ENCODE measurements around the gene CDC42BPB.

Gene CDC42BPB

DNA sequence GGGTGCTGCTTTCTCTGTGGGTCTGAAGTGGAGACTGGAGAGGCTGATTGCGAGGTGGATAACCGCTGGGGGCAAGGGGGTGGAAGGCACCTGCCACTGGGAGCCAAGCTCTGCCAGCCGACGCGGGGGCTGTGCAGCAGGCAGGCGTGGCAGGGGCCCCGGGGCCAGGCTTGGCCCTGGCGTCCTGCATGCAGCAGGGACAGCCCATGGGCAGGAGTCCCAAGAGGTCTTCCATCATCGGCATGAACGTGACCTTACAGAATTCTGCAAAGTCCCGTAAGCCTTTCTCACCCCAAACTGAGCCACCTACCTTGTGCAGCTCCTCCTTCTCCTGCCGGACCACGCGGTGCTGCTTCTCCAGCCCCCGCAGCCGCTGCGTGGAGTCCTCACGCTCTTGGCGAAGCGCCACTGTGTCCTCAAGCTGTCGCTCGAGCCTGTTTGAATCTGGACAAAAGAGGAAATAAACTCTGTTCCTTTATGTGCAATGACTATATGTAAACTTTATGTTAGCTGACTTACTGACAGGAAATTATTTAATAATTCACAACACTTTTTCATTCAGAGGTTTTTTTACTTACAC, 83.6 kb downstream of the CDC42BPB start:
- H3K9me2 ChIP-seq (replicated peaks; ENCODE audit: insufficient read depth, low read length), result no peaks in the 10 kb centered on the region
- H3K79me2 ChIP-seq (ENCODE audit: low read length), result no peaks in the 10 kb centered on the region
- H3K4me2 ChIP-seq (ENCODE audit: low read depth, low read length), result no peak overlapping the region
- no peak overlapping the region for H3K9ac ChIP-seq (ENCODE audit: low read length)
- H3K4me3 ChIP-seq (ENCODE audit: low read length), result no peak overlapping the region
- H3K27ac ChIP-seq (ENCODE audit: low read length), result no peak overlapping the region
- H3K27me3 ChIP-seq (replicated peaks; ENCODE audit: insufficient read depth, low read length), result no peaks in the 10 kb centered on the region
- TF ChIP-seq EZH2phosphoT487 (IDR thresholded peaks at IDR 0.05; ENCODE audit: low read length) (no peak), EZH2 (optimal IDR thresholded peaks at IDR 0.05; ENCODE audit: low read depth, low read length) (no peak)
- TF ChIP-seq, protein P1, sequence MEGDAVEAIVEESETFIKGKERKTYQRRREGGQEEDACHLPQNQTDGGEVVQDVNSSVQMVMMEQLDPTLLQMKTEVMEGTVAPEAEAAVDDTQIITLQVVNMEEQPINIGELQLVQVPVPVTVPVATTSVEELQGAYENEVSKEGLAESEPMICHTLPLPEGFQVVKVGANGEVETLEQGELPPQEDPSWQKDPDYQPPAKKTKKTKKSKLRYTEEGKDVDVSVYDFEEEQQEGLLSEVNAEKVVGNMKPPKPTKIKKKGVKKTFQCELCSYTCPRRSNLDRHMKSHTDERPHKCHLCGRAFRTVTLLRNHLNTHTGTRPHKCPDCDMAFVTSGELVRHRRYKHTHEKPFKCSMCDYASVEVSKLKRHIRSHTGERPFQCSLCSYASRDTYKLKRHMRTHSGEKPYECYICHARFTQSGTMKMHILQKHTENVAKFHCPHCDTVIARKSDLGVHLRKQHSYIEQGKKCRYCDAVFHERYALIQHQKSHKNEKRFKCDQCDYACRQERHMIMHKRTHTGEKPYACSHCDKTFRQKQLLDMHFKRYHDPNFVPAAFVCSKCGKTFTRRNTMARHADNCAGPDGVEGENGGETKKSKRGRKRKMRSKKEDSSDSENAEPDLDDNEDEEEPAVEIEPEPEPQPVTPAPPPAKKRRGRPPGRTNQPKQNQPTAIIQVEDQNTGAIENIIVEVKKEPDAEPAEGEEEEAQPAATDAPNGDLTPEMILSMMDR (IDR thresholded peaks at IDR 0.05; ENCODE audit: low read length), result no peak
- no peaks in the 10 kb centered on the region for H3K4me1 ChIP-seq (ENCODE audit: low read length)
- no peaks in the 10 kb centered on the region for H4K20me1 ChIP-seq (ENCODE audit: insufficient read depth, low read length)
- H3K36me3 ChIP-seq (replicated peaks; ENCODE audit: insufficient read depth, low read length), result no peaks in the 10 kb centered on the region
- no peaks in the 10 kb centered on the region for H3K9me3 ChIP-seq (replicated peaks; ENCODE audit: insufficient read depth, low read length)
- DNase-seq, result no peak
- H2AFZ ChIP-seq (ENCODE audit: low read length), result no peak overlapping the region
- no peaks in the 10 kb centered on the region for H3F3A ChIP-seq (ENCODE audit: insufficient read depth, low read length)

DNA sequence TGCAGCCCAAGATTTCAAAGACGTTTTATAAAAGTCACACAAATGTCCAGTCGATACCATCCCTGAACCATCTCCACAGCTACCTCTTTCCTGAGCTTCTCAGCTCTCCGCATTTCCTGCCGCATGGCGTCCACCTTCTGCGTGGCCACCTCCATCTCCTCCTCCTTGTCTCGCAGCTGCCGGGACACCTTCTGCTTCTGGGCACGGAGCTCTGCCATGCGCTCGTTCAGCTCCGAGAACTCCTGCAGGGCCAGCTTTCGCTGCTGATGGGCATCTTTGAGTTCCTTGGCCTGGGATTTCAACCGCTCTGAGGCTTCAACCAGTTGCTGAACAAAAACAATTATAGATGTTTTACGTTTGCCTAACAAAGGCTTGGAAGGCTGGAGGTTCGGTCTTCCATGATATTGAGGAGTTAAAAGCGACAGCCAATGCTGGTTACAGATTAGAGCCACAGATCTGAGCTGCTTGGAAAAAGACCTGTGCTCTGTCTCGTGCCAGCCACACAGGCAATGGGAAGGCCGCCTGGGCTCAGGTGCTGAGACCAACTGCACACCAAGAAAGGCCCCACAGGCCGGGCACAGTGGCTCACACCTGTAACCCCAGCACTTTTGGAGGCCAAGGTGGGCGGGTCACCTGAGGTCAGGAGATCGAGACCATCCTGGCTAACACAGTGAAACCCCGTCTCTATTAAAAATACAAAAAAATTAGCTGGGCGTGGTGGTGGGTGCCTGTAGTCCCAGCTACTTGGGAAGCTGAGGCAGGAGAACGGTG, 85.3 kb downstream of the CDC42BPB start:
- Histone ChIP-seq H3K9ac (ENCODE audit: low read length) (no peak overlapping the region), H3K36me3 (replicated peaks; ENCODE audit: insufficient read depth, low read length) (no peaks in the 10 kb centered on the region), H3K27ac (ENCODE audit: low read length) (no peak overlapping the region)

DNA sequence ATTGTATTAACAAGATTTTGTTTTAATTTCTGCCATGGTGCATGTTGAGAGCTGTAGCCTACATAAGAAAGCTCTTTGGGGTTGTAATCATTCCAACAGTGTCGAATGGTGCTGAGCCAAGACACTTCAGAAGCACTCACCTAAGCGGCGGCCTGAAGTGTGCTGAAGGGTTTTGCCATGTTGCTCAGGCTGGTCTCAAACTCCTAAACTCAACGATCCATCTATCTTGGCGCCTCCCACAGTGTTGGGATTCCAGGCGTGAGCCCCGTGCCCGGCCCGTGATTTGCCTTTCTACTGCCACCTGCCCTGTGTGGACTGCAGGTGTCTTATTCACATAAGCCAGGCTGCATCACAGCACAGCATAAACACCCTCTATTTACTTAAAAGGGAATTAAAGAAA, 86.0 kb downstream of the CDC42BPB start:
- Histone ChIP-seq H3K27ac (ENCODE audit: low read length) (no peak overlapping the region), H3K9ac (ENCODE audit: low read length) (no peak overlapping the region), H3K9me2 (replicated peaks; ENCODE audit: insufficient read depth, low read length) (no peaks in the 10 kb centered on the region), H3K36me3 (replicated peaks; ENCODE audit: insufficient read depth, low read length) (no peaks in the 10 kb centered on the region), H3K79me2 (ENCODE audit: low read length) (no peaks in the 10 kb centered on the region), H3K4me2 (ENCODE audit: low read depth, low read length) (no peak overlapping the region), H3K27me3 (replicated peaks; ENCODE audit: insufficient read depth, low read length) (no peaks in the 10 kb centered on the region), H4K20me1 (ENCODE audit: insufficient read depth, low read length) (no peaks in the 10 kb centered on the region), H3K4me3 (ENCODE audit: low read length) (no peak overlapping the region), H3K9me3 (replicated peaks; ENCODE audit: insufficient read depth, low read length) (no peaks in the 10 kb centered on the region), H3F3A (ENCODE audit: insufficient read depth, low read length) (no peaks in the 10 kb centered on the region), H2AFZ (ENCODE audit: low read length) (no peak overlapping the region), H3K4me1 (ENCODE audit: low read length) (no peaks in the 10 kb centered on the region)
- no peak for DNase-seq
- no peak for TF ChIP-seq EZH2 (optimal IDR thresholded peaks at IDR 0.05; ENCODE audit: low read depth, low read length)
- TF ChIP-seq, protein P1 (IDR thresholded peaks at IDR 0.05; ENCODE audit: low read length), result no peak
- TF ChIP-seq EZH2phosphoT487 (IDR thresholded peaks at IDR 0.05; ENCODE audit: low read length), result no peak

More for the DNA sequence above, 85.3 kb downstream of the CDC42BPB start:
- Histone ChIP-seq H3K4me1 (ENCODE audit: low read length) (no peaks in the 10 kb centered on the region), H3F3A (ENCODE audit: insufficient read depth, low read length) (no peaks in the 10 kb centered on the region), H3K9me2 (replicated peaks; ENCODE audit: insufficient read depth, low read length) (no peaks in the 10 kb centered on the region), H3K9me3 (replicated peaks; ENCODE audit: insufficient read depth, low read length) (no peaks in the 10 kb centered on the region), H3K4me2 (ENCODE audit: low read depth, low read length) (no peak overlapping the region), H3K27me3 (replicated peaks; ENCODE audit: insufficient read depth, low read length) (no peaks in the 10 kb centered on the region), H2AFZ (ENCODE audit: low read length) (no peak overlapping the region), H3K79me2 (ENCODE audit: low read length) (no peaks in the 10 kb centered on the region), H4K20me1 (ENCODE audit: insufficient read depth, low read length) (no peaks in the 10 kb centered on the region), H3K4me3 (ENCODE audit: low read length) (no peak overlapping the region)
- DNase-seq, result no peak
- TF ChIP-seq EZH2phosphoT487 (IDR thresholded peaks at IDR 0.05; ENCODE audit: low read length) (no peak), EZH2 (optimal IDR thresholded peaks at IDR 0.05; ENCODE audit: low read depth, low read length) (no peak)

DNA sequence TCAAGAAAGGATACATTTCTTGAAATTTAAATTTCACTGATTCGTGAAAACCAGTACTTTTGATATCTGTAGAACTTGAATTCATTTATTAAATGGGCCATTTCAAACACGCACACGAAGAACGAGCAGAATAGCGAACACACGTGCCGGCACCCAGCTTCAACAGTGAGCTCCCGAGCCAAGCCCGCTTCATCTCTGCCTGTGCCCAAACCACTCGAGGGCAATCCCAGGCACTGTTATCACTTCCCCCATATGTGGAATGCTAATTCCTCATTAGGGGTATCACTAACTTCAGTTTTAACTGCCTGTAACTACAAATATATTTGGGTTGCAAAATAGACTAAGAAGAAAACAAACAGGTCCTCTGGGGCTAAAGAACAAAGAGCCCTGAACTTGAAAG, 86.9 kb downstream of the CDC42BPB start:
- H3K4me1 ChIP-seq (ENCODE audit: low read length), result no peaks in the 10 kb centered on the region

More for the DNA sequence above, 86.9 kb downstream of the CDC42BPB start:
- Histone ChIP-seq H3K27me3 (replicated peaks; ENCODE audit: insufficient read depth, low read length) (no peaks in the 10 kb centered on the region), H3K9me2 (replicated peaks; ENCODE audit: insufficient read depth, low read length) (no peaks in the 10 kb centered on the region), H3K4me2 (ENCODE audit: low read depth, low read length) (no peak overlapping the region), H3K27ac (ENCODE audit: low read length) (no peak overlapping the region), H3K9ac (ENCODE audit: low read length) (no peak overlapping the region), H3K9me3 (replicated peaks; ENCODE audit: insufficient read depth, low read length) (no peaks in the 10 kb centered on the region), H4K20me1 (ENCODE audit: insufficient read depth, low read length) (no peaks in the 10 kb centered on the region), H3K79me2 (ENCODE audit: low read length) (no peaks in the 10 kb centered on the region), H2AFZ (ENCODE audit: low read length) (no peak overlapping the region), H3K4me3 (ENCODE audit: low read length) (no peak overlapping the region), H3F3A (ENCODE audit: insufficient read depth, low read length) (no peaks in the 10 kb centered on the region), H3K36me3 (replicated peaks; ENCODE audit: insufficient read depth, low read length) (no peaks in the 10 kb centered on the region)
- no peak for TF ChIP-seq EZH2phosphoT487 (IDR thresholded peaks at IDR 0.05; ENCODE audit: low read length)
- TF ChIP-seq, protein P1 (IDR thresholded peaks at IDR 0.05; ENCODE audit: low read length), result no peak
- TF ChIP-seq EZH2 (optimal IDR thresholded peaks at IDR 0.05; ENCODE audit: low read depth, low read length), result no peak
- DNase-seq, result no peak
